Fibroblast of skin of left biceps (primary cell): ENCODE measurements around the gene TLK2.
"Not testable (repeated sequence)": the region's sequence is repeated elsewhere in the genome, so short reads cannot be mapped to it uniquely, and the experiment has no call there.

Experiments used
- DNase-seq, 2 experiments: peaks; one replicate each; pipeline ENCODE4 v3.0.0-alpha.2; 2013; ENCODE audit warnings: low read depth in 2 of 2

The TLK2 gene

DNA sequence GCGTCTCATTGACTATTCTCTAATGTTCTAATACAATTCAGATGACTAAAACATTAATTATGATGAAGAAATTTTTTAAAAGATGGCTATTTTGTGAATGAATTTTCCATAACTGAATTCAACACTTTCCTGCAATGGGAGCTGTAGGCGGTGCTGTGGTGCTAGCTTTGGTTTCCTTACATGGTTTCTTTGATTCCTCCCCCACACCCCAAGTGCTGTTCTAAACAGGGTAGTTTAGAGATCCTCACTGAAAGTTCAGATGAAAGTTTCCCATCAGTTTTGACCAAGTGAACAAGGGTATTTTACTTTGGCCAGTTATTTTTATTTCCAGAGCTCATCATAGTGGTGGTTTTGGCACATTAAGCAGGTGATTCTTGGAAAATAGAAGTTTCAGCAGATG is 122.8 kb downstream of the TLK2 start:
- DNase-seq: no peak

DNA sequence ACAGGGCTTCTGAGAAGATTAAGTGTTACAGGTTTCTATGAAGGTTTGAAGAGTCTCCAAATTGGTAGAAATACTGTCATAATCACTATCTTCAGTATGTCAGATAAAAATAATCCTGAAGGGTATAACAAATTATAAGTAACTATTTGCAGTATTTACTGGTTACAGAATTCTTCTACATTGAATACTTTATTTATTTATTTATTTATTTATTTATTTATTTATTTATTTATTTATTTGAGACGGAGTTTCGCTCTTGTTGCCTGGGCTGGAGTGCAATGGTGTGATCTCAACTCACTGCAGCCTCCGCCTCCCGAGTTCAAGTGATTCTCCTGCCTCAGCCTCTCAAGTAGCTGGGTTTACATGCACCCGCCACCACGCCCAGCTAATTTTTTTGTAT is 125.2 kb downstream of the TLK2 start:
- DNase-seq: not testable (repeated sequence)

DNA sequence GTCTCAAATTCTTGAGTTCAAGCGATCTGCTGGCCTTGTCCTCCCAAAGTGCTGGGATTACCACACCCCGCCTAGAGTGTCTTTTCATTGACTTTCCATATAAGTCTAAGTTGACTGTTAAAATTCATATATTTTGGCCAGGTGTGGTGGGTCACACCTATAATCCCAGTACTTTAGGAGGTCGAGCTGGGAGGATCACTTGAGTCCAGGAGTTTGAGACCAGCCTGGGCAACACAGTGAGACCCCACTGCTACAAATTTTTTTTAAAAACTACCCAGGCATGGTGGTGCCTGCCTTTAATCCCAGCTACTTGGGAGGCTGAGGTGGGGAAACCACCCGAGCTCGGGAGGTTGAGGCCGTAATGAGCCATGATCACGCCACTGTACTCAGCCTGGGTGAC is 127.0 kb downstream of the TLK2 start:
- DNase-seq: no peak

DNA sequence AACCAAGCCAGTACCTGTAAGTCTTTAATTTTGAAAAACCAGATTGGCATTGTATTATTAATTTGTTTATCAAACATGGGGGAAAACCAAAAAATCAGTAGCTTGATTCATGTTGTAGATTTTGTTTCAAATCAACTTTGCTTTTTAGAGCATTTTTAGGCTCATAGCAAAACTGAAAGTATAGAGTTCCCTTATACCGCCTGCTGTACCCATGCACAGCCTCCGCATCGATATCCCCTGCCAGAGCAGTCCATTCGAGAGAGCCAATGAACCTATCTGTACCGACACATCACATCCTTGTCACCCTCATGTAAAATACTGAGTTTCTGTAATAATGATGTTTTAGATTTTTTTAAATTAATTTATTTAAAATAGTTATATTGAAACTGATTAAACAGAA is 132.7 kb downstream of the TLK2 start:
- no peak for DNase-seq

DNA sequence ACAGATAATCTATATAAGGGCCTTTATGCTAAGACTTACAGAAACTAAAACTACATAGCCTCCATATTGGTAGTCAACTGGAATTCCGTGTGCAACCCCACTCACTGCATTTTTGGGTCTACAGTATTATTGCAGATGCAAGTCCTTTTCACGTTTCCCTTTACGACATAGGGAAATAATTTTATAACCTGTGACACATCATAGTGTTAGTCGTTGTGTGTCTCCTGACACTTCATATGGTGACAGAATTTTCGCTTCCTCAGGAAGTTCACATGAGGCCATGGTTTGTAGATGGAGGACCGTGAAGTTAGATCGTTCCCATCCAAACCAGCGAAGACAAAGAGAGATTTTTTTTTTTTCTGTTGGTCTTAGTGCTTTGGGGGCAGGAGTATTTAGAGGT is 133.1 kb downstream of the TLK2 start:
- DNase-seq: no peak

DNA sequence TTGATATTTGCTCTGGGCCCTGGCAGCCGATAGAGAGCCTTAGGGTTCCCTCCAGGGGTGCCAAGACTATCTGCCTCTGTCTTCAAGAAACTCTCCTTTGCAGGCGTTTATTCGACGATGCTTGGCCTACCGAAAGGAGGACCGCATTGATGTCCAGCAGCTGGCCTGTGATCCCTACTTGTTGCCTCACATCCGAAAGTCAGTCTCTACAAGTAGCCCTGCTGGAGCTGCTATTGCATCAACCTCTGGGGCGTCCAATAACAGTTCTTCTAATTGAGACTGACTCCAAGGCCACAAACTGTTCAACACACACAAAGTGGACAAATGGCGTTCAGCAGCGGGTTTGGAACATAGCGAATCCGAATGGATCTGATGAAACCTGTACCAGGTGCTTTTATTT is 133.7 kb downstream of the TLK2 start:
- not testable (repeated sequence) for DNase-seq

DNA sequence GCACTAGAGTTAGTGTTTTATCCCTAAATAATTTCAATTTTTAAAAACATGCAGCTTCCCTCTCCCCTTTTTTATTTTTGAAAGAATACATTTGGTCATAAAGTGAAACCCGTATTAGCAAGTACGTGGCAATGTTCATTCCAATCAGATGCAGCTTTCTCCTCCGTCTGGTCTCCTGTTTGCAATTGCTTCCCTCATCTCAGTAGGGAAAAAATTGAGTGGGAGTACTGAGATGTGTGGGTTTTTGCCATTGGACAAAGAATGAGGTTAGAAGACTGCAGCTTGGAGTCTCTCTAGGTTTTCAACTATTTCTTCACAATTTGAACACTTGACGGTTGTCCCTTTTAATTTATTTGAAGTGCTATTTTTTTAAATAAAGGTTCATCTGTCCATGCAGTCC is 134.5 kb downstream of the TLK2 start:
- DNase-seq: not testable (repeated sequence)

DNA sequence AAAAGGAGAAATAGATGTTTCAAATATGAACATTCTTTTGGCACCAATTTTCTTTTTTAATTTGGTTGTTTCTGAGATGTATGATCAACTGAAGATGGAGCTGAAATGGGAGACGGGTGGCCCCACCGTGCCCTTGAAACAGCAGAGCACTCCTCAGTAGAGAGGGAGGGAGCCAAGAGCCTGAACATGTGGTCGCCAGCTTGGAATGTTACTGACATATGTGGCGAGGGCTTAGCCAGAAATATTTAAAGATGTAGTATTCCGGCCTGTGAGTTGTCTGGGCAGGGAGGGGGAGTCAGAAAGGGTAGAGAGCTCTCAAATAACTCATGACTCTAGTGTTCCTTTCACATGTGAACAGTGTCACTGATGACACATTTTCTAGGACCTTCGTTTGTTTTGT is 135.5 kb downstream of the TLK2 start:
- DNase-seq: peak; percentile 91 to 92

DNA sequence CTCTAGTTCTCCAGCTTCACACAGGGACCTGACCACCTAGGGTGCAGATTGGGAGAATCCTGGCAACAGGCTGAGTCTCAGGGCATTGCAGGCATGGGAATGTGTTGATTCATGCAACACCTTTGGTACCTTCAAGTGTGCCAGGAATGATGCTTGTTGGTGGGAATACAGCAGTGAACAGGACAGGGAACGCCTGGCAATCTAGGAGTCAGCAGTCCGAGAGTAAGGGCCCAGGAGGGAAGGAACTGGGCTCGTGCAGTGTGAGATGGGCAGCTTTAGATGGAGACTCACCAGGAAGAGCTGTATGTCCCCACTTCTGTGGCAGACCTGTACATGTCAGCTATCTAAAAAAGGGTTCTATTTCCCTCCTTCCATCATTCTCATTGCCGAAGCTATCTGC is 136.9 kb downstream of the TLK2 start:
- DNase-seq: no peak

DNA sequence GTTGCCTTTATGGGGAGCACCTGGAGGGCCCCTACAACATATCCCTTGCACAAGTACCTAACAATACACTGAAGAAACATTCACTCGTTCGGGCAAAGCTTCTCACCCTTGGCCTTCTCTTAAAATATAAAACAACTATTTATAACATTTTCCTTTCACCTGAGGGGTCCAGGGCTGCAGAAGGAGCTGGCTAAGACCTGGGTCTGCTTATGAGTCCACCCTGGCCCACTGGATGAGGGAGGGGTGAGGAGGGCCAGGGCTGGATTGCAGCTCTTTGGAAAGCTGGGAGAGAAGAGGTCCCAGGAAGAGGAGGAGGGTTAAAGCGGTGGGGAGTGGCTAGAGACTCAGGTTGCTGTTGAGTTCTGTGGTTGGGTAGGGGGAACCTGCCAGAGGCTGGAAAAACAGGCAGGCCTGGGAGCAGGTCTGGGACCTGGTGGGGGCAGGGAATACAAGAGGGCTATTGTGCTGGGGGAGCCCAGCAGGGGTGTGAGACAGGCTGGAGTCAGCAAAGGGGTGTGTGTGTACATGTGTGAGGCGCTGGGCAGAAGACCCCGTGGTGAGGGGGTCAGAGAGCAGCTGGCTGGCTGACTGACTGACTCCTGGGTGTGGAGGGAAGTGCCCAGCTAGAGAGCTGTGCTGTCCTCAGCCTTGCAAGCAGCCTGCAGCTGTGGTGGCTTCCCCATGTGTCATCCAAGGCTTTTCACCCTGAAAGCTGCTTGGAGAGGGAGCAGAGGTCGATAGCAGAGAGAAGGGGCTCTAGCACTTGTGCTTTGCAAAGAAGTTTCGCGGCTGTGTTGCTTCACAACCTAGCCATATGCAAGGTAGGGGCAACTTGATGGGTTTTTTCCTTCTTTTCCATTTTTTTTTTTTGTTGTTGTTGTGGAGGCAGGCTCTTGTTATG is 138.6 kb downstream of the TLK2 start:
- no peak for DNase-seq

DNA sequence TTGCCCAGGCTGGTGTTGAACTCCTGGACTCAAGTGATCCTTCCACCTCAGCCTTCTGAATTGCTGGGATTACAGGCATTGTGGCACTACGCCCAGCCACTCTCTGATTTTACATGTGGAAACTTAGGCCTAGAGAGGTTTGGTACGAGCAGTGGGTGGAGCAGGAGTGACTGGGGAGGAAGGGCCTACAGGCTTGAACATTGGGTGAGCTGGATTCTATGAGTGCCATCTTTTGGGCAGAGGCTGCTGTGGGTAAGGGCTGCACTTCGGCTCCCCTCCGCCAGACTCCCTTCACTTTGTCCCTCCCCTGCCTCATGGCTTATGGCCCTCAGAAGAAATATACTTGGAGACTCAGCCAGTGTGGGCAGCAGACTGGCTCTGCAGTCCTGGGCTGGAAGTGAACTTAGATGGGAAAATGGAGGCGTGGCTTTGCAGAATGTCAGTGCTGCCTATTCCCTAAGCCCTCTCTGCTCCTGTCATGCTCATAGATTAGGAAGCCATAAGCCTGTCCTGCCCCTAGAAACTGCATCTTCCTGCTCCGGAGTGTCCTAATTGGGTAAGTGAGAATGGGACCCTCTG is 139.4 kb downstream of the TLK2 start:
- peak in 1 of 2 experiments; percentile 24 for DNase-seq

DNA sequence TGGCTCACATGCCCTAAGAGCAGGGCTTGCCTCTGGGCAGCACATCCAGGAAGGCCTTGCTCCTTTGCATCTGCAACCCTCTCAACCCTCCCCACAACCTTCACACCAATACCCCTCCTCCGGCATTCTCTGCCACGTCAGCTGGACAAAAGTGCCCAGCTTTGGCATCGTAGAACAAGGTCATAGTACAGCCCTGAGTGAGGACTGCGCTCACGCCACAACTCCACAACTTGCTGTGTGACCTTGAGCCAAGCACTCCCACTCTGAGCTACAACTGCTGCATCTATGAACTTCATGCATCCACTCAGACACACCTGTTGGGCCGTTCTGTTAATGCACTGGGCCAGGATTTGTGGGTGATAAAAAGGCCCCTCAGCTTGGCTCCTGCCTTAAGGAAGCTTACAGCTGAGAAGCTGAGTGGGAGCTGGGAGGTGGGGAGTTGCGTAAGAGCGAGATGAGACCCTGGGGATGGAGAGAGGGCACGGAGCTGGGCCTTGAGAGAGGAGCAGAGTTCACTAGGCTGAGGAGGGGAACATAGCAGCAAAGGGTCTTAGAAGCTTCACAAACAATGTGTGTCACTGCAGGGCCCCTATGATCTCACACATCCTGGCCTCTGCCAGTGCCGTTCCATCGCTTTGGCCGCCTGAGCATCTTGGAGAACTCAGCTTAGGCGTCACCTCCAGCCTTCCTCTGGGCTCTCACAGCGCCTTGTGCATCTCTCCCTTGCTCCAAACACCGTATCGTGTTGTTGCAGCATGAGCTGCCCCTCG is 140.2 kb downstream of the TLK2 start:
- DNase-seq: no peak

DNA sequence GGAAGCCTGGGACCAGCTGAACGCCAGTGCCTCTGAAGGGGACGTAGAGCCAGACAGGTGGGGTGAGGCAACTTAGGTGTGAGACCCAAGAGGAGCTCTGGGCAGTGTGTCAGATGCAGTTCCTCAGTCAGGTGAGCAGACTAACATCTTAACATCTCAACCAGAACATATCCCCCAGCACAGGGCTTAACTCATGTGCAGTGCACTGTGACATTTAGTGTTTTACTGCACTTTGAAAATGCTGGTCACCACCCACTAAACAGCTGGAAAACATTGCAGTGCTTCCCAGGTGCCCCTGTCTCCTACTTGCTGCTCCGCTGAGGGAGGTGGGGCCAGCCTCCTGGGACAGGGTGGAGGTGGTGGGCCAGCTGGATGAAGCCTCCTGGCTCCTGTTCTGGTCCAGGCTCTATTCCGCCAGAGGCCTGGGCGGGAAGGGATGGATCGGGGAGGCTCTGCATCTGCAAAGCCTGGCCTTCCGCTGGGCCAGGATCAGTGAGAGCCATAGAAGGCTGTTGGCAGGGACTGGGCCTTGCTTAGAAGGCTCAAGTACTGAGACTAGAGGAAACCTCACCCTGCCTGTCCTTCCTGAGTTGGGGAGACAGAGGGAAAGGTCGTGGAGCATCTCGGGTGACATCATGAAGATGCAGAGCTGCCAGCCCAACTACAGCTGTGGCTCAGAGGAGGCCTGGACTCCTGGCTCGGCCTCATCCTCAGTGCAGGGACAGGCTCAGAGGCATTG is 141.0 kb downstream of the TLK2 start:
- no peak for DNase-seq

DNA sequence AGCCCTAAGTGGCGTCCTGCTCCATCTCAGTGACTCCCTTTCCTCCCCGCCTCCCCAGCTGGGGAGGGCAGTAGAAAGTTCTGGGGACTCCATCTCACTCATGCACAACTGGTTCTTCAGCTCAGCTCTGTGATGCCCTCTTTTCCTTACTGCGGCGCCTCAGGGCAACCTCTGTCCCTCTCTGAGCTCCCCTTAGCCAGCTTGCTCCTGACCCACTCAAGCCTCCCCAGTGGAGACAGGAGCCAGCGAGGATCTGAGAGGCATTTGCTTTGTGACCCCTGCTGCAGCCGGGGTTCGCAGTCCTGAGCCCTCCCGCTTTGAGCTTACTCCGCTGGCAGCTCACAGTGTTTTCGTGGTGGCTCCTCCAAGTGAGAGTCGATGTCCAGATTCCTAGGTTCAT is 142.6 kb downstream of the TLK2 start:
- no peak for DNase-seq

DNA sequence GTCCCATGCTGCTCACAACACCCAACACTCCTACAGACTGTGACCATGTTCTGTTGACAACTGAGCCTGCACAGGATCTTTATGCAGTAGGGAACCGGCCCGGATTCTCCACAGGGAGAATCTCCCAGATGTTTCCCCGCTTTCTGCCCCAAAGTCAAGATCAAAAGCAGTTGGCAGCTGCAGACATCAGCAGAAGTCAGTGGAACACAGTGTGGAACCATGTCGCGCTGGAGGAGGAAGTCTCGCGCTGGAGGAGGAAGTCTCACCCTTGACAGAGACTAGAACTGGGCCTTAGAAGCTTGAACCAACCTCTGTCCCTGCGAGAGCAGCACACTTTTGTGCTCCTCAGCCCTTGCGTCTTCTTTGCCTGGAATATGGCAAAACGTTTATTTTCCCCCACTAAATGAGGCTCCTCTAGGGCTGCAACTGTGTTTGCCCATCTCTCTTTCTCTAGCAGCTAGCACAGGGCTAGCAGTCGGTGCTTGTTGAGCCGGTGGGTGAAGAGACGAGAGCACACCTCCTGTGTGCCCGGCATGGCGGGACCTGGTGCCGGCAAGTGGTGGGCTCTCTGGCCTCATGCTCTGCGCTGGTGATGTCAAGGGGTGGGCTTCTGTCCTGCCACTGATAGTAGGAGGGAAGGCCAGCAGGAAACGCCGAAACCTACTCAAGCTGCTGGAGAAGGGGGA is 146.7 kb downstream of the TLK2 start:
- DNase-seq: no peak

DNA sequence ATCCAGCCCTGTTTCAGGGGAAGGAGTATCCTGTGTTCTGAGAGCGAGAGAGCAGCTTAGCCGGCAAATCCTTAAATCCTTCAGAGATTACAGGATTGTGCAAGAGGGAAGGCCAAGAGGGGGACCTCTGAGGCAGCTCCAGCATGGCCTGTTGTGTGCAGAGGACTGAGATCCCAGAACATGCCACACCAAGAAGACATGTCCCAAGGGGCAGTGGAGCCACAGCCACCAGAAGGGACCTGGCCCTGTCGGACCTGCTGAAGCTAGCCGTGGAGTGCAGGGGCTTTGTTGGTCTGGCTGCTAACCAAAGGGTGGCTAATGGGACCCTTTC is 147.2 kb downstream of the TLK2 start:
- no peak for DNase-seq

DNA sequence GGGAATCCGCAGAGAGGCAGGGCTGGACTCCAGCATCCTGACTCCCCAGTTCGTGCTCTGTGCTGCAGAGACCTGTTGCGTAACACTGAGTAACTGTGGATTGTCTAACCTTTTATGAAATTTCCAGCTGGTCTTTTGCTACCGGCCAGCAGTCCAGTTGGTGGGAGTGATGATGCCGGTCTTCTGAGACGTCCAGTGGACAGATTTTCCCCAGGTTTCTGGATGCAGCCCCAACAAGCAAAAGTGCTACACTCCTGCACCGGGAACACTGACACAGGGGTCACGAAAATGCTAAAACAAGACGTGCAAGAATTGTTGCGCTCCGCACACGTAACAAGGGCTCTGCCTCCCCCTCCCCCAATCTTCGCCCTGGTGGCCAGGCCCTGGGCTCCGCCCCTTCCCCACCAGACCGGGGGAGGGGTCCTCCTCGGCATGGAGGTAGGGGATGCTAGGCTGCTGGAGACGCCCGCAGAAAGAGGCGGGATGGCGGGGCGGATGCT is 148.1 kb downstream of the TLK2 start:
- DNase-seq: peak; percentile 36 to 40

DNA sequence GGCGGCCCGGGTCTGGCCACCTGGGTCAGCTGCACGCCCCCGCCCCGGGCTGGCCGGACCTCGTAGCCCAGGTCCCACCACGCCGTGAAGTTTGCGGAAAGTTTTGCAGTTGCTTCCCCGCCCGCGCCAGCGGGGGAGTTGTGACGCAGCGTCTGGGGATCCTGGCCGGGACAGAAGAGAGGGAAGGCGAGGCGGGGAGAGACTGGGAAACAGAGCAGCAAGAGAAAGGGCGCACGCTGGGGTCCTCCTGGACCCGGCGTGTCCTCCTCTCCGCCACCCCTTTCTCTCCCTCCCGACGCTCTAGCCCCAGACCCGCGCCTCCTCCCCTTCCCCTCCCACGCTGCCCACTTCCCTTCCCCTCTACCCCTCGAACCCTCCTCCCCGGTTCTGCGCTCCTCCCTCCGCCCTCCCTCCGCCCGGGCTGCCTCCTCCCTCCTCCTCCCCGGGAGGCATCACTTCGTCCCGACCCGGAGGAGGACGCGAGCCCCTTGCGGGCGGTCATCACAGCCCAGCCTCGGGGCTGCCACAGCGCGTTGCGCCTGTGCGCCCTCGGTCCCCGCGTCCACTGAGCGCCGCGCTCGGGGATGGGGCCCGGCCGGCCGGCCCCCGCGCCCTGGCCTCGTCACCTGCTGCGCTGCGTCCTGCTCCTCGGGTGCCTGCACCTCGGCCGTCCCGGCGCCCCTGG is 148.7 kb downstream of the TLK2 start, which contains the start of gene MRC2:
Gene MRC2, plus strand, starts transcription at position 452 of the 685 bp plus-strand sequence. Its CDS starts 133 bp downstream, at position 585.
- peak; percentile 41 to 50 for DNase-seq

DNA sequence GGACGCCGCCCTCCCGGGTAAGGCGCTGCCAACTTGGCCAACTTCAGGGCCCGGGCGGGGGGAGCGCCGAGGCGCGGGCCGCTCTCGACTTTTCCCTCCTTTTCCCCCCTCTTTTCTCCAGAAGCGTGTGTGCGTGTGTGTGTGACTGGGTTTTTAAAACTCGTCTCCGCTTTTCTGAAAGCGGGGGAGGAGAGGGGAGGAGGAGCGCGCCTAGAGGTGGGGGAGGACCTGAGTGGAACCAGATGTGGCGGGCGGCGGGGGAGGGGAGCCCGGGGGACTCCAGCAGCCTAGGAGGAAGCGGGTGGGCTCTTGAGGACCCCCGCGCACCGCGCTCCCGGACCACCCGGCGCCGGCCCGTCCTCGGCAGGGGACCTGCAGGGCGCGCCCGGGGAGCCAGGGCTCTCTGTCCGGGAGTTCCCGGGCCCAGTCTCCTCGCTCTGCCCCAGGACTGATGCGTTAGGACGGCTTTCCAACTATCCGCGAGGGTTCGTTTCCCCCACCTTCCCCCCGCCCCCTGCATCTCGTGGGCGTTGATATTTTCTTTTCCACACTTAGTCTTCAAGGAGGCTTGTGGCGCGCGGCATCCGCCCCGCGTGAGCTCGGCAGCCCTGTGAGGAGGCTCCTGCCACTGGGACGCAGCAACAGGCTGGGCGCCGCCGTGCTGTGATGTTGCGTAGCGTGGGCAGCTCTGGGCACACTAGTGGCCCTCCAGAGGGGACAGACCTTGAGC is 149.4 kb downstream of the TLK2 start:
- DNase-seq: peak; percentile 78
